Trophoblast cell (in vitro differentiated cells and primary cell): ENCODE measurements around the gene MCM6. TPM values are rescaled to one million over a fixed set of nuclear protein-coding genes. Genes with fewer than 3 reads are reported as not detected.

Experiments used
- DNase-seq, 2 donors: peaks; one replicate each; pipeline ENCODE4 v3.0.0-alpha.2; 2016
- H2AFZ ChIP-seq: 2 replicates; pipeline ENCODE4 v1.6.1; 2013; ENCODE audit warnings: low read length, moderate library complexity, mild to moderate bottlenecking; ENCODE audit not compliant: insufficient read depth, poor library complexity
- H2AK5ac ChIP-seq: 2 replicates; pipeline ENCODE4 v1.6.1; 2013; ENCODE audit warnings: mild to moderate bottlenecking, low read length
- H2BK120ac ChIP-seq: 2 replicates; pipeline ENCODE4 v1.6.1; 2013; ENCODE audit warnings: low read length, mild to moderate bottlenecking, moderate library complexity; ENCODE audit not compliant: insufficient read depth, poor library complexity
- H2BK12ac ChIP-seq: 2 replicates; pipeline ENCODE4 v1.6.1; 2013; ENCODE audit warnings: mild to moderate bottlenecking, low read length, moderate library complexity
- H2BK5ac ChIP-seq: 2 replicates; pipeline ENCODE4 v1.6.1; 2013; ENCODE audit warnings: low read length, low read depth, moderate library complexity, mild to moderate bottlenecking; ENCODE audit not compliant: poor library complexity
- H3K14ac ChIP-seq: 2 replicates; pipeline ENCODE4 v1.6.1; 2013; ENCODE audit warnings: mild to moderate bottlenecking, low read length
- H3K18ac ChIP-seq: 2 replicates; pipeline ENCODE4 v1.6.1; 2013; ENCODE audit warnings: mild to moderate bottlenecking, low read length
- H3K23ac ChIP-seq: 2 replicates; pipeline ENCODE4 v1.6.1; 2013; ENCODE audit warnings: low read length
- H3K27ac ChIP-seq: 2 replicates; pipeline ENCODE4 v1.5.1; 2013; ENCODE audit warnings: low read depth, mild to moderate bottlenecking, inconsistent platforms, low read length, moderate library complexity
- H3K27me3 ChIP-seq: 2 replicates; pipeline ENCODE4 v1.6.1; 2013; ENCODE audit warnings: inconsistent platforms, mild to moderate bottlenecking, low read length, moderate library complexity; ENCODE audit not compliant: insufficient read depth
- H3K36me3 ChIP-seq, 2 experiments: 1 replicate in 1 of 2; 2 replicates in 1 of 2; pipeline ENCODE4 v1.6.1; 2013; ENCODE audit warnings: low read length in 2 of 2, mild to moderate bottlenecking in 2 of 2, moderate library complexity in 1 of 2; ENCODE audit not compliant: insufficient read depth in 2 of 2, control insufficient read depth in 1 of 2
- H3K4ac ChIP-seq: 2 replicates; pipeline ENCODE4 v1.6.1; 2013; ENCODE audit warnings: low read depth, mild to moderate bottlenecking, low read length, moderate library complexity
- H3K4me1 ChIP-seq, 2 experiments: 1 replicate in 1 of 2; 2 replicates in 1 of 2; pipeline ENCODE4 v1.6.1; 2013; ENCODE audit warnings: low read length in 2 of 2, mild to moderate bottlenecking in 2 of 2, moderate library complexity in 1 of 2; ENCODE audit not compliant: insufficient read depth in 2 of 2, control insufficient read depth in 1 of 2
- H3K4me2 ChIP-seq: 2 replicates; pipeline ENCODE4 v1.6.1; 2013; ENCODE audit warnings: inconsistent platforms, mild to moderate bottlenecking, low read length, moderate library complexity
- H3K4me3 ChIP-seq: 2 replicates; pipeline ENCODE4 v1.5.1; 2013; ENCODE audit warnings: mild to moderate bottlenecking, low read depth, low read length, inconsistent platforms
- H3K79me1 ChIP-seq: one replicate; pipeline ENCODE4 v1.6.1; 2013; ENCODE audit warnings: low read length
- H3K79me2 ChIP-seq: 2 replicates; pipeline ENCODE4 v1.6.1; 2013; ENCODE audit warnings: low read length, mild to moderate bottlenecking; ENCODE audit not compliant: control insufficient read depth, insufficient read depth, poor library complexity
- H3K9ac ChIP-seq: 2 replicates; pipeline ENCODE4 v1.6.1; 2013; ENCODE audit warnings: mild to moderate bottlenecking, low read length
- H3K9me3 ChIP-seq: 2 replicates; pipeline ENCODE4 v1.6.1; 2013; ENCODE audit warnings: low read depth, mild to moderate bottlenecking, control low read depth, inconsistent platforms, low read length; ENCODE audit not compliant: insufficient read depth
- H4K12ac ChIP-seq: 2 replicates; pipeline ENCODE4 v1.6.1; 2013; ENCODE audit warnings: low read depth, mild to moderate bottlenecking, low read length, moderate library complexity
- H4K8ac ChIP-seq: 2 replicates; pipeline ENCODE4 v1.6.1; 2013; ENCODE audit warnings: low read depth, mild to moderate bottlenecking, low read length, moderate library complexity
- H4K91ac ChIP-seq: one replicate; pipeline ENCODE4 v1.6.1; 2013; ENCODE audit warnings: low read depth, mild to moderate bottlenecking, low read length, moderate library complexity
- WGBS: extraction: QIAGEN DNeasy Blood & Tissue Kit; methylation state at CpG from one replicate; pipeline ENCODE4 v1.1.7; 2013; ENCODE audit warnings: missing lambda C conversion rate; ENCODE audit not compliant: insufficient read length, insufficient coverage; ENCODE audit errors: extremely low coverage; 5-methylcytosine and 5-hydroxymethylcytosine counted together
- polyA plus RNA-seq: library from polyadenylated mRNA; stranded (reverse); fragments of 200-250 nt; gene quantifications from 2 replicates; pipeline ENCODE4 v1.2.3, GENCODE V29; 2013

MCM6 gene
- polyA plus RNA-seq, result 25.0 and 26.8 TPM in 2 replicates

DNA sequence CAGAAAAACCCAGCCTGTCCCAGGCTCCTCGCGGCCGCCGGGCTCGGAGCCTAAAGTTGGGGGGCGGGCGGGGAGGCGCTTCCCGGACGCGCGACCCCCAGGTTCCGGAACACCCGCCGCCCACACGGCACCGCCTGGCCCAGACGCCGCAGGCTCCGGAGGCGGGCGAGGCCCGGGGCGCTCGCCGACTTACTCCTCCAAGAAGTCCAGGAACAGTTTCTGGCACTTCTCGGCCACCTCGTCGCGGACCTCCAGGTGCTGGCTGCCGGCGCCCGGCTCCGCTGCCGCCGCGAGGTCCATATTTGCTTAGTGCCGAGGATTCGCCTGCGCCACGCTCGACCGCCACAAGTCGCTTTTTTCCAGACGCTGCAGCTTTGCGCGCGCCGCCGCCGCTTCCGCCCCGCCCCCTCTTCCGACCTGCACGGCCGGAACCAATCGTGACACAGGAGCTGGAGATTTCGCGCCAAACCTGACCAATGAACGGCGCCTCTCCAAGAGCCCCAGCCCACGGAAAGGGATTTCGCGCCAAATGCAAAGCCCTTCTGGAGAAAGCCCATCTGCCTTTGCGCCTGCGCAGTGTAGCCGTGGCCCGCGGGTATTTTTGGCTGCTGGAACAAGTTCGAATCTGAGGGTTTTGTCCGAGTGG lies at the start of gene MCM6:
MCM6 (minus strand) TSS at position 378 of the 646 bp plus-strand sequence; CDS start at position 300, 78 bp downstream.
- peak within 1 kb of the TSS; percentile 71 for H4K12ac ChIP-seq
- H3K4ac ChIP-seq, result peak within 1 kb of the TSS; percentile 74
- peak within 1 kb of the TSS; percentile 78 for H3K4me3 ChIP-seq
- peaks cover 7% of the 10 kb centered on the region for H3K79me1 ChIP-seq
- H2AFZ ChIP-seq, result peak within 1 kb of the TSS; percentile 96
- H2AK5ac ChIP-seq, result no peak within 1 kb of the TSS
- H3K14ac ChIP-seq, result peak within 1 kb of the TSS; percentile 19
- H3K4me2 ChIP-seq, result peak within 1 kb of the TSS; percentile 92
- no peaks in the 10 kb centered on the region for H3K27me3 ChIP-seq
- peaks cover 3 to 4% of the 10 kb centered on the region in 2 experiments for H3K36me3 ChIP-seq
- H4K8ac ChIP-seq, result peak within 1 kb of the TSS; percentile 77
- H3K18ac ChIP-seq, result peak within 1 kb of the TSS; percentile 73
- H3K27ac ChIP-seq, result peak within 1 kb of the TSS; percentile 13
- peak within 1 kb of the TSS; percentile 54 for H2BK120ac ChIP-seq
- no peak within 1 kb of the TSS for H3K23ac ChIP-seq
- peak within 1 kb of the TSS; percentile 63 for H4K91ac ChIP-seq
- H3K79me2 ChIP-seq, result peaks cover 5% of the 10 kb centered on the region
- no peaks in the 10 kb centered on the region for H3K9me3 ChIP-seq
- peak within 1 kb of the TSS; percentile 57 for H2BK5ac ChIP-seq
- DNase-seq, result peak; percentile 97 to 99
- H2BK12ac ChIP-seq, result no peak within 1 kb of the TSS
- WGBS, result no CpG with 5 or more reads among the region's 71 CpGs
- peak within 1 kb of the TSS; percentile 91 for H3K9ac ChIP-seq
- peaks cover 0 to 6% of the 10 kb centered on the region in 2 experiments for H3K4me1 ChIP-seq

DNA sequence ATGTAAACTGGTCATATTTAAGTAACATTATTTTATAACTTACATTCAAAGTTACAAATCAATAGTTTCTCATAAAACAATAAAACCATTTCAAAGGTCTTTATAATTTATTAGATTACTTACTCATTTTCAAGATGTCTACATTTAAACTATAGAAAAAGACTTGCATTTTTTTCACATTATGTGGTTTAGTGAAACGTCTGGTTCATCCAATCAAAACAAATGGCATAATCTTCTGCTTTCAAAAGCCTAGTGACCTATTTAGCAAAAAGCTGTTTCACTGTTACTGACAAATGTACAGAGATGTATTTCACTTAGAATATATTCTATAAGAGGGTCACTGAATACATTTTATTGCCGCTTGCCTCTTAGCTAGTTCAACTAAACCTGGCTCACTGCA lies 49.3 kb upstream of the MCM6 start:
- Histone ChIP-seq H3K4me2 (no peak overlapping the region), H3K4ac (no peak overlapping the region), H4K91ac (no peak overlapping the region), H3K79me2 (no peaks in the 10 kb centered on the region), H2AFZ (no peak overlapping the region), H3K4me1 (no peaks in the 10 kb centered on the region), H2BK5ac (no peak overlapping the region), H4K12ac (no peak overlapping the region), H3K14ac (no peak overlapping the region), H3K18ac (no peak overlapping the region), H3K27me3 (no peaks in the 10 kb centered on the region), H3K36me3 (peaks cover 3% of the 10 kb centered on the region in 2 experiments), H2BK12ac (no peak overlapping the region), H3K23ac (no peak overlapping the region), H2BK120ac (no peak overlapping the region), H4K8ac (no peak overlapping the region), H3K79me1 (no peaks in the 10 kb centered on the region), H3K4me3 (no peak overlapping the region), H2AK5ac (no peak overlapping the region), H3K9me3 (no peaks in the 10 kb centered on the region), H3K9ac (no peak overlapping the region), H3K27ac (no peak overlapping the region)
- WGBS, result no CpG with 5 or more reads among the region's 2 CpGs
- no peak for DNase-seq

DNA sequence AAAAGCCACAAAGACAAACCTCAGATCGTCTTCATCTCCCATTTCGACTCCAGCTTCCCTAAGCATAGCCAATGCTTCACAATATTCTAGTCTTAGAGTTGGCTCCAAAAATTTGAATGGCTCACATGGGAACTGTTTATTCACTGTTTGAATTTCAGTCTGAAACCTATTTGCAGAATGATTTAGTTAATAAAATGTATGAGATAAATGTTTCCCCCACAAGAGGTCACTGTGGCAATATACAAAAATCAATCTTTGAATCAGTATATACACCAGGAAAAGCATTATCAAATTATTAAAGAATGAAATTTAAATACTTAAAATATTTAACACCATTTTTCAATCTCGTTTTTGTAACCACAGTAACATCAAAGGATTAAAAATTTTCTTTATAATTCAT lies 40.0 kb upstream of the MCM6 start:
- Histone ChIP-seq H2BK12ac (no peak overlapping the region), H3K79me1 (no peaks in the 10 kb centered on the region), H3K4ac (no peak overlapping the region), H2BK5ac (no peak overlapping the region), H3K9ac (no peak overlapping the region), H3K36me3 (peaks cover 2% of the 10 kb centered on the region in 2 experiments), H3K27me3 (no peaks in the 10 kb centered on the region), H4K12ac (no peak overlapping the region), H2AFZ (no peak overlapping the region), H3K4me3 (no peak overlapping the region), H3K4me2 (no peak overlapping the region), H4K8ac (no peak overlapping the region), H3K79me2 (no peaks in the 10 kb centered on the region), H3K18ac (no peak overlapping the region), H3K9me3 (no peaks in the 10 kb centered on the region), H3K4me1 (no peaks in the 10 kb centered on the region), H3K23ac (no peak overlapping the region), H3K14ac (no peak overlapping the region), H3K27ac (no peak overlapping the region), H4K91ac (no peak overlapping the region), H2AK5ac (no peak overlapping the region), H2BK120ac (no peak overlapping the region)
- peak in 1 of 2 donors; percentile 69 for DNase-seq
- WGBS, result no CpG with 5 or more reads among the region's 3 CpGs

DNA sequence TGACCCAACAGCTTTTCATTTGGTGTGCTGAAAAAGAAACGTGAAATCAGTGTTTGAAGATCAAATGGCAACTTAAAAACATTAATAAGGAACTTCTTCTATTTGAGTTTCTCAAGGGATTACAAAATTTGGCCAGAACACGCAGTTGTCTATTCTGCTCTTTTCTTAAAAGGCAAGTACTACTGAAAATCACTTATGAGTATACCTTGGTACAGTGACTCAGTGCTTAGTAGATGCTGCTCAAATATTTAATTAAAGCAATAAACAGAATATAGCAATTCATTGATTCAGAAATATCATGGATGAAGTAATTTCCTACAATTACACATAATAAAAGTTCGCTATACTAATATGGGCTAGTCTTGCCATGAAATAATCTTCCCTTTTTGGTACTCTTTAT lies 38.2 kb upstream of the MCM6 start:
- Histone ChIP-seq H4K91ac (no peak overlapping the region), H3K14ac (no peak overlapping the region), H4K8ac (no peak overlapping the region), H3K4me2 (no peak overlapping the region), H3K27me3 (no peaks in the 10 kb centered on the region), H3K4me3 (no peak overlapping the region), H3K4me1 (no peaks in the 10 kb centered on the region), H3K36me3 (peaks cover 2% of the 10 kb centered on the region in 2 experiments), H3K9ac (no peak overlapping the region), H2BK120ac (no peak overlapping the region), H2AFZ (no peak overlapping the region), H3K23ac (no peak overlapping the region), H2BK12ac (no peak overlapping the region), H2AK5ac (no peak overlapping the region), H2BK5ac (no peak overlapping the region), H3K9me3 (no peaks in the 10 kb centered on the region), H3K27ac (no peak overlapping the region), H3K79me1 (no peaks in the 10 kb centered on the region), H3K18ac (no peak overlapping the region), H3K79me2 (no peaks in the 10 kb centered on the region), H3K4ac (no peak overlapping the region), H4K12ac (no peak overlapping the region)
- DNase-seq, result no peak
- WGBS, result no CpG with 5 or more reads among the region's 3 CpGs
